T follicular helper cell (primary cell): ENCODE results near the gene AKR1D1.
A peak's percentile ranks its signal among the peaks of the same experiment; 100 is the strongest.
"Not testable (repeated sequence)": the region's sequence is repeated elsewhere in the genome, so short reads cannot be mapped to it uniquely, and the experiment has no call there.

ENCODE experiments used
- DNase-seq: peaks from one replicate; pipeline ENCODE4 v3.0.0-alpha.2; 2020; ENCODE audit warnings: low read depth

Gene AKR1D1

GRCh38 chr7:138122162-138122561, 45.9 kb downstream of the AKR1D1 start:
- DNase-seq = no peak

GRCh38 chr7:138125119-138125518, 48.9 kb downstream of the AKR1D1 start:
- DNase-seq = no peak

- no peak for DNase-seq
Measured at GRCh38 chr7:138125598-138126111, 49.4 kb downstream of the AKR1D1 start.

- no peak for DNase-seq
Measured at GRCh38 chr7:138126928-138127327, 50.7 kb downstream of the AKR1D1 start.

- DNase-seq = no peak
Measured at GRCh38 chr7:138127996-138128395, 51.7 kb downstream of the AKR1D1 start.

GRCh38 chr7:138129551-138130165, 53.4 kb downstream of the AKR1D1 start:
- no peak for DNase-seq

- no peak for DNase-seq
Measured at GRCh38 chr7:138137423-138138171, 61.3 kb downstream of the AKR1D1 start.

GRCh38 chr7:138138244-138138643, 62.0 kb downstream of the AKR1D1 start:
- DNase-seq = no peak

- no peak for DNase-seq
Measured at GRCh38 chr7:138142583-138143201, 66.4 kb downstream of the AKR1D1 start.

- no peak for DNase-seq
Measured at GRCh38 chr7:138144958-138145357, 68.7 kb downstream of the AKR1D1 start.

GRCh38 chr7:138146221-138146620, 70.0 kb downstream of the AKR1D1 start:
- not testable (repeated sequence) for DNase-seq

GRCh38 chr7:138146757-138147734, 70.8 kb downstream of the AKR1D1 start:
- DNase-seq = not testable (repeated sequence)

GRCh38 chr7:138151731-138152577, 75.7 kb downstream of the AKR1D1 start:
- no peak for DNase-seq

- no peak for DNase-seq
Measured at GRCh38 chr7:138154661-138155060, 78.4 kb downstream of the AKR1D1 start.

GRCh38 chr7:138157702-138158101, 81.4 kb downstream of the AKR1D1 start:
- DNase-seq = no peak

- no peak for DNase-seq
Measured at GRCh38 chr7:138158739-138159528, 82.7 kb downstream of the AKR1D1 start.

GRCh38 chr7:138161600-138162081, 85.4 kb downstream of the AKR1D1 start:
- DNase-seq = peak; percentile 65

GRCh38 chr7:138162236-138162635, 86.0 kb downstream of the AKR1D1 start:
- no peak for DNase-seq

- DNase-seq = no peak
Measured at GRCh38 chr7:138163800-138164199, 87.5 kb downstream of the AKR1D1 start.

- no peak for DNase-seq
Measured at GRCh38 chr7:138164804-138165203, 88.5 kb downstream of the AKR1D1 start.
